ENCODE data around the gene SETD3. TPM values are rescaled to one million over a fixed set of nuclear protein-coding genes. Genes with fewer than 3 reads are reported as not detected.
A peak's percentile ranks its signal among the peaks of the same experiment; 100 is the strongest.

The SETD3 gene
- total and polyA plus RNA-seq, 10 of the 15 experiments (the other 5 are each of a cell fraction or from before 2014, with no cell fraction given) = 11.3 to 44.2 (median 36.5) TPM

- no peak for TF ChIP-seq WRNIP1 (IDR thresholded peaks at IDR 0.05; ENCODE audit: borderline replicate concordance, low read depth, low read length)
- no peak for TF ChIP-seq ATF2 (IDR thresholded peaks at IDR 0.05; ENCODE audit: low read length)
- no peak for TF ChIP-seq LARP7 (IDR thresholded peaks at IDR 0.05)
These were observed 36.4 kb upstream of the SETD3 start (continued) for GRCh38 chr14:99516871-99517642.

- FAIRE-seq (no peak), DNase-seq (ENCODE audit: low read depth, low spot score) (no peak), ATAC-seq (no peak)
- POLR2A ChIA-PET = no interaction called here
- H3K4me2 ChIP-seq (ENCODE audit: control insufficient read depth, insufficient read depth) = no peak overlapping the region
- TF ChIP-seq PAX8 (IDR thresholded peaks at IDR 0.05) (no peak), JUND (IDR thresholded peaks at IDR 0.05; ENCODE audit: low read depth, low read length) (no peak), ZZZ3 (IDR thresholded peaks at IDR 0.05; ENCODE audit: control insufficient read depth, insufficient read length, low read depth) (no peak), SRF (IDR thresholded peaks at IDR 0.05; ENCODE audit: low read depth in 2 of 2, low read length in 2 of 2) (no peak), MYC (IDR thresholded peaks at IDR 0.05; ENCODE audit: insufficient read depth, insufficient read length, insufficient replicate concordance, low read length, severe bottlenecking) (no peak), ZBTB4 (CRISPR knock-in tag; IDR thresholded peaks at IDR 0.05) (no peak), POLR2AphosphoS5 (IDR thresholded peaks at IDR 0.05; ENCODE audit: low read length) (peak; percentile 6; the same call in 1 of the 2 replicates)
- TF ChIP-seq, protein P1, sequence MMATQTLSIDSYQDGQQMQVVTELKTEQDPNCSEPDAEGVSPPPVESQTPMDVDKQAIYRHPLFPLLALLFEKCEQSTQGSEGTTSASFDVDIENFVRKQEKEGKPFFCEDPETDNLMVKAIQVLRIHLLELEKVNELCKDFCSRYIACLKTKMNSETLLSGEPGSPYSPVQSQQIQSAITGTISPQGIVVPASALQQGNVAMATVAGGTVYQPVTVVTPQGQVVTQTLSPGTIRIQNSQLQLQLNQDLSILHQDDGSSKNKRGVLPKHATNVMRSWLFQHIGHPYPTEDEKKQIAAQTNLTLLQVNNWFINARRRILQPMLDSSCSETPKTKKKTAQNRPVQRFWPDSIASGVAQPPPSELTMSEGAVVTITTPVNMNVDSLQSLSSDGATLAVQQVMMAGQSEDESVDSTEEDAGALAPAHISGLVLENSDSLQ (IDR thresholded peaks at IDR 0.05) = no peak
- no peak overlapping the region for H3K4me3 ChIP-seq
- no TSS peak for BruUV-seq (replicated peaks)
- no peak overlapping the region for H3K9ac ChIP-seq (ENCODE audit: control insufficient read depth, insufficient read depth, low read length)
- no peak overlapping the region for H3K27ac ChIP-seq (ENCODE audit: control insufficient read depth, insufficient read depth)
- H3K9me3 ChIP-seq (replicated peaks; ENCODE audit: control insufficient read depth, insufficient read depth, low read length) = no peaks in the 10 kb centered on the region
- H2AFZ ChIP-seq (ENCODE audit: control insufficient read depth, low read depth, low read length) = no peak overlapping the region
- no peaks in the 10 kb centered on the region for H4K20me1 ChIP-seq (ENCODE audit: control insufficient read depth, insufficient read depth)
- H3K4me1 ChIP-seq (ENCODE audit: control insufficient read depth, insufficient read depth, low read length) = no peaks in the 10 kb centered on the region
- in situ Hi-C loops (cut with MboI) = no loop called here
- no peaks in the 10 kb centered on the region for H3K79me2 ChIP-seq (ENCODE audit: control insufficient read depth, insufficient read depth, low read length)
- no peaks in the 10 kb centered on the region for H3K27me3 ChIP-seq (replicated peaks in 1 of 2; ENCODE audit: control insufficient read depth in 2 of 2, insufficient read depth in 2 of 2, low read length in 1 of 2)
- H3K36me3 ChIP-seq (ENCODE audit: control insufficient read depth in 2 of 2, insufficient read depth in 2 of 2, low read length in 1 of 2) = peaks cover 0 to 5% of the 10 kb centered on the region in 2 experiments; a peak in 2 of 4 replicates
- intact Hi-C loops (cut with micrococcal nuclease; ENCODE audit: unreplicated experiment) = no loop called here
- RAD21 ChIA-PET (ENCODE audit: unreplicated experiment) = interaction anchor here (0.8 kb wide), 1 partner anchor 168 kb away, joined by 3 read pairs; the partner anchor contains the start of gene CYP46A1
- SMC1A ChIA-PET (ENCODE audit: uncharacterized antibody, unreplicated experiment) = no interaction called here
- WGBS (ENCODE audit: insufficient coverage, insufficient replicate concordance, low lambda C conversion rate, missing lambda C conversion rate) = 50% methylated on average over 24 of the region's 24 CpGs
- CTCF ChIA-PET = interaction anchor here (0.7 to 1.0 kb wide), 2 partner anchors 89 to 112 kb away, joined by 4 to 5 read pairs; no protein-coding TSS in a partner anchor
These were observed 35.7 kb upstream of the SETD3 start for GRCh38 chr14:99516156-99516870.

All from GM12878 (cell line).